Cerebellar cortex (tissue), 1 donor: ENCODE results near the gene GRPEL1.
A peak's percentile ranks its signal among the peaks of the same experiment; 100 is the strongest.

ENCODE experiments used
- DNase-seq: peaks from one replicate; pipeline ENCODE4 v3.0.0-alpha.2; 2015; ENCODE audit warnings: low spot score

Gene GRPEL1

DNA sequence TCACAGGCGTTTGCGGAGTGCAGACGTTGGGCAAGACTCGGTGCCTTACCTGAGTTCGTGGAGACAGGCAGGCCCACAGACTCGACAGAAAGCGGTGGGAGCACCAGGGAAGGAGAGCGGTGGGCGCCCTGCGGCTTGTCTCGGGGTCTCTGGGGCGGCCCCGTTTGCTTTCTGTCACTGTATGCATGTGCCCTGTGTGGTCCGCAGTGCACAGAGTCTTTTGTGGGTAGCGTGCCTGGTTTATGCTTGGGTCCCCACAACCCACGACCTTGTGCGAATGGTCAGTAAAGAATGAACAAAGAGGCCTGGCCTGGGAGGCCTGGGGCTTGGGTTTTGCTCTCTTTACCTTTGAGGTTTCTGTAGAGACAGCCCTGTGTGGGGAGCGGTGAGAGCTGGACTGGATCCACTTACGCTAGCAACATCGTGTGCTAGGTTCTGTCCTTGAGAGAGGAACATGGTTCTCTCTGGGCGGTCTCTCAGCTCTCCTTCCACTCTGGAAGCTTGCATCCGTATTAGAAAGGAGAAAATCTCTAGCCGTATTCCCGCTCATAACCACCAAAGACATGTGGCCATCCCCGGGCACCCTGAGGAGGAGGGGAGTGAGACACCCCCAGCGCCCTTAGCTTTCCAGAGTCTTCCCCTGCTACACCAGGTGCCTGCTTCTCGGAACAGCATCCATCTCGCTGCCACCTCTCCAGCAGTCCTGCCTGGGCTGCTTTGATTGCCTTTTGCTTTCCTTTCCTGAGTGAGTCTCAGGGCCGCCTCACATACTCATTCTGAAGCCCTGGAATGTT is 23.5 kb downstream of the GRPEL1 start:
- no peak for DNase-seq

DNA sequence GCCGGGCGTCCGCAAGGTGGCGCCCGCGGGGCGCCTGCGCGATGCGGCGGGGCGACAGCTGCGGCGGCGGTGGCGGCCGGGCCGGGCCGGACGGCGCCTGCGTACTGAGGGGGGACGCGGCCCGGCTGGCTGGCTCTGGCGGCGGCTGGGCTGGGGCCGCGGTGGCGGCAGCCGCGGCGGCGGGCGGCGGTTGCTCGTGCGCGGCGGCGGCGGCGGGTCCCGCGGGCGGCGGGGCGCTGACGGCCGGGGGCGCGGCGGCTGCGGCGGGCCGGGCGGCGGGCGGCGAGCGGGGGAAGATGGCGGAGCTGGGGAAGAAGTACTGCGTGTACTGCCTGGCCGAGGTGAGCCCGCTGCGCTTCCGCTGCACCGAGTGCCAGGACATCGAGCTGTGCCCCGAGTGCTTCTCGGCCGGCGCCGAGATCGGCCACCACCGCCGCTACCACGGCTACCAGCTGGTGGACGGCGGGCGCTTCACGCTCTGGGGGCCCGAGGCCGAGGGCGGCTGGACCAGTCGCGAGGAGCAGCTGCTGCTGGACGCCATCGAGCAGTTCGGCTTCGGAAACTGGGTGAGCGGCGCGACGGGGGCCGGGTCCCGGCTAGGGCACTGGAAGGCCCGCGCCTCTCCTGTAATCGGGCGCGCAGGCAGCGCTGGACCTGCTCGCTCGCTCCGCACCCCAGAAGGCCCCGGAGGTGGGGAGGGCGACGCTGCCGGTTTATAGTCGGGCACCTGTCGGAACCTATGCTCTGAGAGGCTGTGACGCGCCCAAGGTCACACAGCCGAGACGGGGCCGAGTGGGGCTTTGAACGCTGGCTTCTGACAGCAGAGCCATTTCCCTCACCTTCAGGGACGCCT is 24.4 kb downstream of the GRPEL1 start, which contains the start of gene TADA2B:
Gene TADA2B, plus strand, starts transcription at position 89 of the 853 bp plus-strand sequence. Its CDS starts 208 bp downstream, at position 297.
- peak; percentile 33 for DNase-seq

DNA sequence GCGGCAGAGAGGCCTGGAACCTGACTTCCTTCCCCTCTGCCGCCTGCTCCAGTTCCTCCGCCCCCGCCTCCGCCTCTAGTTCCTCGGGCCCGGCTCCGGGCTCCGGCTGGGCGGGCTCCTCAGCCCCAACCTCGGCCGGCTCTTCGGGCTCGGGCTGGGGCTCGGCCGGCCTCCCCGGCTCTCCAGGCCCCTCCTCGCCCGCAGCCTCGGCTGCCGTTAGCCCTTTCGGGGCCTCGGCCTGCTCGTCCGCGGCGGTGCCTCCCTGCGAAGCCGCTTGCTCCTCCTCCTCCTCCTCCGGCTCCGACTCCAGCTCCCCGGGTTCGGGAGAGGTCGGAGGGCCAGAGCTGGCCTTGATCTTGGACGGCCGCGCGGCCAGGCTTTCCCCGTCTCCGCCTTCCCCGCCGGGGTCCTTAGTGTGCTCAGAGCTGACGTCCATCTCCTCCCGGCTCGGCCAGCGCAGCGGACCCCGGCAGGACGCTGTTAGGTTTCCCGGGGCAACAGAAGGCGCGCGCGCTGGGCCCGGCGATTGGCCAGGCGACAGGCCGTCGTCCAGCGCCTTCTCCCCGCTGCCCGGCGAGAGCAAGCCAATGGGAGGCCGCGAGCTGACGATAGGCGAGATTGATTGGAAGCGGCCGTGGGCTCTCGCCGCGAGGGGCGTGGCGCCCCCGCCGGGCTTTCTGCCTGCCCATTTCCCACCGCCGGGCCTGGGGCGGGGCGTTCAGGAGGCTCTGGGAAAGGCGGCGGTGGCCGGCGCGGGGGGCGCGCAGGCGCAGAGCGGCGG is 25.2 kb downstream of the GRPEL1 start:
- peak; percentile 97 for DNase-seq

DNA sequence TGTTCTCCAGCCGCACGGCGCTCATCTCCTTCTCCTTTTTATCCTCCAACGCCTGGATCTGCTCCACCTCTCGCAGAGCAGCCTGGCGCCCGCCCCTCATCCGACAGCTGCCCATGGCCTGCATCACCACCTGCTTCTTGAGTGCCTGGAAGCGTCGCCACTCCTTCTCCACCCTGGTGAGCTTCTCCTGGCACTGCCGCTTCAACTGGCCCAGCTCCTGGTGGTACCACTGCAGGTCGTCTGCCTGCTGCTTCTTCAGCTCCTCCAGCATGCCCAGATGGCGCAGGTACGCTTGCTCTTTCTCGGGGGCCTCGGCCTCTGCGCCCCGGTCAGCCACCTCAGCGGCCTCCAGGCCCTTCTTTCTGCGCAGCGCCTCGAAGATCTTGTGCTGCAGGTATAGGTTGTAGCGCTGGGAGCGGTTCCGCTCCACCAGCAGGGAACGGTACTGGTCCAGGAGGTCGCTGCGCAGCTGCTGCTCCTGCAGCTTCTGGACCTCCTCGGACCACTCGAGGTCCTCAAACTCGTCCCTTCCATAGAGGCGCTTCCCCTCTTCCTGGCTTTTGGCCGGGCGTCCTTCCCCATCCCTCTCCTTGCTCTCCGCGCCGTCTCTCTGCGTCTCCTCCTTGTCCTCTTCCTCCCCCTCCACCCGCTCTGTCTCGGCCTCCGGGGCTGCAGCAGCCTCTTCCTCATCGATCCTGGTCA is 25.9 kb downstream of the GRPEL1 start:
- DNase-seq: peak; percentile 58

DNA sequence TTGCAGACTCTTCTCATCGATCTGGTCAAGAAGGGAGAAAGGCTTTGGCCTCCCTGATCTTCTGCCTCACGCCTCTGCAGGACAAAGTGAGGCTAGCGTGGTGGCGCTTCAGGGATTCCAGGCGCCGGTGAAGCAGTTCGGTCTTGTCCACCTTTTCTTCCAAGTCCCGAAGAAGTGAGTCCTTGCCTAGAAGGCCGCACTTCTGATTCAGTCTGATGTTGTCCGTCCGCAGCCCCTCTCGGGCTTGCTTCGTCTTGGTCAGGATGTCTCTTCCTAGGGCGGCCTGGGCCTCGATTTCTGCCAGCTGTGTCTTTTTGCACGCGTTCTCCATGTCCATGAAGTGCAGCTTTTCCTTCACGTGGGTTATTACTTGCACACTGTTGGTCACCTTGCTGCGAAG is 26.6 kb downstream of the GRPEL1 start:
- no peak for DNase-seq

DNA sequence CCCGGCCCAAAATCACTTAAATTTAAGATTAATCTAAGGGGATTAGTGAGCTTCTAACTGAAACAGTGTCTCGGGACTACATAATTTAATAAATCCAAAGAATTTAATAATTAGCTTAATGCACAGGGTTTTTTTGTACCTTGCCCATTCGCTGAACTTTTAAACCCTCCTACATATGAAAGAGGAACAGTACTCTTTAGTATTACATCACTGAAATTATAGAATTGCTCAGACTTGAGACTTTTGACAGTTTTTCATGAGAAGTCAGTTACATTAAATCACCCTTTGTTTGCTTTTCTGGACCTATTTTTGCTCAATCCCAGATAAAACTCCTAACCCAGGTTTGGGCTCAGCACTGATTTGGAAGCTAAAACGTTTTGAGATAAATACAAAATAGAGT is 27.1 kb downstream of the GRPEL1 start:
- no peak for DNase-seq

DNA sequence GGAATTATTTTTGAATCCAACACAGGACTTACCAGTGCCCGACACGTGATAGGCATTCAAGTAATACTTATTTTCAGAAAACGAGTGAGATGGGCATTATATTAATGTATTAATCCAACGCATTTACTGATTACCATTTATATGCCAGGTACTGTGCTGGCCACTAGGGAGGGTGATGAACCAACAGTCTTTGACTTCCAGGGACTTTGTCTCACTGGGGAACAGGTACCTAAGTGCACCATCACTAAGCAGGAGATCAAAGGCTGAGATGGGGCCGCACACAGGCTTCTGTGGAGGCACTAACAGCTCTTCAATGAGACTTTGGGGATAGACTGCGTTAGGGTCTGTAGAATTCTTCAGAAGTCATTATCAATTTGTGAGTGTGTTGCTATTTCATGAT is 30.4 kb downstream of the GRPEL1 start:
- no peak for DNase-seq

DNA sequence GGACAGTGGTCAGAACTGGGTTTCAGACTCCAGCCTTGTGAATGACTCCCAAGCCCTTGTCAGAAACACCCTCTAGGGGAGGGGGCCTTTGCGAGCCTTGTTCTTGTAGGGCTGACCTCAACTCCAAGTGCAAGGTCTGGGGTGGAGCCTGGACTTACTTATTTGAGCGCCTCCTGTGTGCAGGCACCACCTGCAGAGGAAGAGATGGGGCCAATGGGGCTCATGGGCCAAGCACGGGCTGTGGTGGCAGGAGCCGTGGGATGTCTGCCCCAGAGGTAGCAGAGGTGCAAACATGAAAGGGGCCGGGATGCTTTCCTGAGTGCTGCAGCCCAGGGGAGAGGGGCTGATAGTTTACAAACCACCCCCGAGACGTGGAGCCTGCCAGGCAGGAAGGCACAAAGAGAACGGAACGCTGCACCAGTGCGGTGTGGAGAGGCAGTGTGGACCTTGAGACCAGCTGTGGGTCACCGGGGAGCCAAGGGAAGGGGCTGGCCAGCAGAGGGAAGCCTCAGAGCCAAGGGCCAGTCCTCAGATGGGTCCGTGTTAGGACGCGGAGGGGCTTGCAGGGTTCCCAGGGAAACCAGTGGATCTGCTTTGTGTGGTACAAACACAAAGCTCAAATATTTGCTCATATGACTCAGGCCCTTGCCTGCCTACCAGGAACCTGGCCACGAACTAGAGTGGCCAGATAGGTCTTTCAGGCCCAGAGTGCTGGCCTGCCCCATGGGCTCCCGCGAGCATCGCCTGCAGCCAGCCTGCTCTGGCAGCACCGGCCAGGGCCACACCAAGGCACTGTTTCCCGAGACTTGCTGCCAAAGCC is 33.4 kb downstream of the GRPEL1 start:
- no peak for DNase-seq

DNA sequence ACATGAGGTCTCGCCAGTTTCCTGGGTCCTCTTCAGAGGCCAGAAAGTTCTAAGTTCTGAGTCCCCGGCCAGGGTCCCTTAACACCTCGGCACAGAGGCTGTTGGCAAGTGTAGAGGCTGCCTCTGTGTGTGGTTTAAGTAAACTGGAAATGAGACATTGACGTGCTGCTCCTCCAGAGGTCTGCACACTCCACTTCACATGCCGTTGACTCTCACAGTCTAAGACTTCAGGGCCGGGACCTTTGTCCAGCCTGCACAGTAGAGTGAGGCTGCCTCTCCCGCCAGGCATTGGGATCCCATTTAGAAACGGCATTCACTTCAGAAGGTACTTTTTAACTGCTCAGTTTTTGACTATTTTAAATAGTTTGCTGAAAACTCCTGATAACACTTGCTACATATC is 35.3 kb downstream of the GRPEL1 start:
- DNase-seq: no peak

DNA sequence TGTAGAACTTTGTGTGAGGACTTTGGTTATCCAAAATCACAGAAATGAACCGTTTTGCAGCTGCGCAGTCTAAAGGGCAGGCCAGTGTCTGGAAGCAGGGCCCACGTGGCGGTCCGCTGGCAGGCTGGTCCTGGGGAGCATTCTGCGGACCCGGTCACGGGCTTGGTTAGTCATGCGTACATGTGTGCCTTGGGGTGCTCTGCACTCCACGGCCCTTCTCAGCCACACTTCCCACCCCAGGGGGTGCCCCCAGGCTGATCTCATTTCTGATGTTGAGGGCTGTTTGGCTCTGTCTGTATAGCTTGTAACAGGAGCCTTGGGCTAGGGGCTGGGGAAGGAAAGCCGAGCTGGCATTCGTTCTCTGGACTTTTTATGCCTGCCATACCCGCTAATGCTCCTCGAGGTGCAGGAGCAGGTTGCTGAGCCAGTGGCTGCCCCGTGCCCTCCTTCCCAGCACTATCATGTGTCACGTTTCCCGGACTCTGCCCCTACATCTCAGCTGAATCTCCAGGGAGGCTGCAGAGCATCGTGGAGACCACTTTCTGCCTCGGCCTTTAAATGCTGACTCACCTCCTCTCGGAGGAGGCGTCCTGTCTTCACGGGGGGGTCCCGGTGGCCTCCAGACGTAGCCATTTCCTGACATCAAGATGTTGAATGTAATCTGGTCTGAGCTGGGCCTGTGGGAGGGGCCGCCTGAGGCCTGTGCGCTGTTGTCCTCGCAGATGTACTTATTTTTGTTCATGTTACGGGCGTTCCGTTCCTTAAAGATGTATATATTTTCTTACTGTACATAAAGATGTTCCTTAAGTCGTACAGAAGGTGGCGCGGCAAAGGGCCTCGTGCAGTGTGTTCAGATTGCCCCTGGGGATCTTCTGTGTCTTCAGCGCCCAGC is 36.1 kb downstream of the GRPEL1 start:
- DNase-seq: no peak

DNA sequence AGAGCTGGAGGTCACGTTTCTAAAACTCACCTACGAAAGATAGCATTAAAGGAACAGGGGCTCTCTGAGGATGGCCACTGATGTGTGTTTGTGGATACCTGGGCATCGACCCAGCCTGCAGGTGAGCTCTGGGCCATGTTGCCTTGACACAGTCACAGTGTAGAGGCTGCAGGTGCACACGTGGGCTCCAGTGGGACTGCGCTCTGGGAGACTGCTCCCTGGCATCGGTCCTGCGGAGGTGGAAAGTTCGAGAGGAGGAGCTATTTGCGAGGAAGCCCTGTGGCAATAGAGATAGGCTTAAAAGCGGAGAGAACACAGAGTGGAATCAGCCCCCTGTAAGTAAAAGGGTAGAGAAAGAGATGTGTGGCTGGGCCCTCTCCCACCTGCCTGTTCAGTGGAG is 37.0 kb downstream of the GRPEL1 start:
- DNase-seq: no peak

DNA sequence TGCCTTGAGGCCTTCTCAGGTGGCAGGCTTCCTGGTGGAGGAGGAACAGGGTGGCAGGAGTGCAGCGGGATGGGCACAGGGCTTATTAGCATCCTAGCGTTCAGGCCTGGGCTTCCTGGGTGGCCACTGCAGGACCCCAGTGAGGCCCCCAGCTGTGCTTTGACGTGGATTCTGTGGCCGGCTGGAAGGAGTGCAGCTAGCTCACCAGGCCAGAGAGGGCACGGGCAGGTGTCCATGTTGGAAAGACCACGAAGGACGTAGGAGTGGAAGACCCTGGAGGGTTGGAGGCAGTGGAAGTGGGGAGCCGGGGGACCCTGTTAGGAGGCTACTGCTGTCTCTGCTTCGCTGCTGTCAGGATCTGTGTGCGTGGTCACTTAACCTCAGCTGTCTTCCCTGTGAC is 37.9 kb downstream of the GRPEL1 start:
- no peak for DNase-seq

DNA sequence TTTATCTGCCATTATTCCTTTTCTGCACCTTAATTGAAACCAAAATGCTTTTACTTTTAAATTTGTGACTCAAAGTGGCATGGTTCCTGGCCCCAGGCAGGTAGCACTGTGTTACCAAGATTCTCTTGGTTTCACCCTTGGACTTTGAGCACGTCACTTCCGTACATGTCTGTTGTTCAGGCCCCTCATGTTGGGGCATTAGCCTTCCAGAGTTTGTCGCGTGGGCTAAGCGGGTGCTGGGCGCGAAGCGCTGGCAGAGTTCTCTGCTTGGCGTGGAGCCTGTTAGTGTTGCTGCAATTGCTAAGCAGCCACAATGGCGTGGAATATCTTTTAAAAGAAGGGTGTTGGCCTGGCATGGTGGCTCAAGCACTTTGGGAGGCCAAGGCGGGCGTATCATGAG is 38.7 kb downstream of the GRPEL1 start:
- DNase-seq: no peak

DNA sequence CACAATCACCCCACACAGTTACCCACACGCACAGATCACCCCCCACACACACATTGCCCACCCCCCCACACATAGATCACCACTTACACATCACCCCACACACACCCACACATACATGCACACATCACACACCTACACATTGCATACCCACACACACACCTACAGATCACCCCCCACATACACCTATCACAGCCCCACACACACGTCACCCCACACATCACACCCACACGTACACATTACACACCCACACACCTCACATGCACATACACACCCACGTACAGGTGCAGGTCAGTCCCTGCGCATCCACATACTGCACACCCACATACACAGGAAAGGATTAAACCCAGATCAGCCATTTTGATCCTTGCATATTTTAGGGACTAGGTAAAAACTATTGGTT is 40.0 kb downstream of the GRPEL1 start:
- no peak for DNase-seq

DNA sequence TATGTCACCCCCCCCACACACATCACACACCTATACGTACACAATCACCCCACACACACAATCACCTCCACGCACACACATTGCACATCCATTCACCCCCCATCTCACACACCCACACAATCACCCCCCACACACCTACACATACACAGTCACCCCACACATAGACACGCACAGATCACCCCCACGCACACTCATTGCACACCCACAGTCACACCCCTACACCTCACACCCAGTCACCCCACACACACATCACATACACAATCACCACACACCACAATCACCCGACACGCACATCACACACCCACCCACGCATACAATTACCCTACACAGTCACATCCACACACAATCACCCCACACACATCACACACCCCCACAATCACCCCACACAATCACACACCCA is 40.6 kb downstream of the GRPEL1 start:
- DNase-seq: no peak

DNA sequence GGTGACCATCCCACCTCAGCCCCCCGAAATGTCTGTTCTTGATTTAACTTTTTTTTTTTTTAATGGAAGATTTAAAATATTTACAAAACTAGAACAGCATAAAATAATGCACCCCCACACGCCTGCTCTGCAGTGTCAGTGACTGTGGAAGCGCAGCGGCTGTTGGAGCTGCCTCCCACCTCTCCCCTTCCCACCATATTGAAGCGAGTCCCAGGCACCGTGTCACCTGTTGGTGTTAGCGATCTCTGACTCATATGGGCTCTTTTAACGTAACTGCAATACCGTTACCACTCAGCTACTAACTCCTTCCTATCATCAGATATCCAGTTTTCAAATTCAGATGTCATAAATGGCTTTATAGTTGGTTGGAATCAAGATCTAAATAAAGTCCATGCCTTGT is 41.8 kb downstream of the GRPEL1 start:
- DNase-seq: no peak

DNA sequence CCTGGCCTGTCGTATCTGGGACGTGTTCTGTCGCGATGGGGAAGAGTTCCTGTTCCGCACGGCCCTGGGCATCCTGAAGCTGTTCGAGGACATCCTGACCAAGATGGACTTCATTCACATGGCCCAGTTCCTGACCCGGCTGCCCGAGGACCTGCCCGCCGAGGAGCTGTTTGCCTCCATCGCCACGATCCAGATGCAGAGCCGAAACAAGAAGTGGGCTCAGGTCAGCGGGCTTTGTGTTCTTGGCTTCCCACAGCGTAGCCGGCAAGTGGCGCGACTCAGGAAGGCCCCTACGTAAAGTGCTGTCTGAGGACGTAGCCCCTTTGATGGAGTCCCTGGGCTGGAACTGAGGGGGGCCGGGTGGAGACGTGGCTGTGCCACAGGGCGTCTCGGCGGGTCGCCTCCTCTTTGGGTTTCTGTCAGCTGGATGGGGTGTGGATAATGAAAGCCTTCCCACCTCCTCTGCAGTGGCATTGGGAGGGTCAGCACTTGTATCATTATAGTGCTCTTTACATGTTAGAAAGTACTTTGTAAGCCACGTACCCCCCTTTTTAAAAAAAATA is 42.7 kb downstream of the GRPEL1 start:
- no peak for DNase-seq

DNA sequence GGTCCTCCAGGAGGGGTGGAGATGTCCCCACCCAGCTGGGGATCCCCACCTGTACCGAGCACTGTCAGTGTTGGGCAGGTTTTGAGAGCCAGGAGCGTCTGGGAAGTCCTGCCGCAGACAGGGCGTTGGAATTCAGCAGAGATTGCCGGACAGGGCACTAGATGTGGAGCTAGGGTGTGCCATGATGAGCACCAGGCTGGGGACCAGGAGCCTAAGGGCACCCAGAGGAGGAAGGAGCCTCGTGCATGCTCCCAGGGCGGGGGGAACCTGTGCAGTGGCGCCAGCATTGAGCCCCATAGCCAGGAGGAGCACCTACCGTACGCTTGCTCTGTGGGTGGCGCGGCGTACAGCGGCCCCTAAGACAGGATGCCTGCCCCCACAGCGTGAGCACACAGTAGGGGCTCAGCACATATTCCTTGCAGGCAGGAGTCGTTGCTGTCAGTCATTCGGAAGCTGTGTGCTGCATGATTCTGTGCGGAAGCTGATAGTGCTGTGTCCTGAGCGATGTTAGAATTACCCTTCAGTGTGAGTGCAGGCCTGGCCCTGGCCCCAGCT is 43.5 kb downstream of the GRPEL1 start:
- DNase-seq: no peak

DNA sequence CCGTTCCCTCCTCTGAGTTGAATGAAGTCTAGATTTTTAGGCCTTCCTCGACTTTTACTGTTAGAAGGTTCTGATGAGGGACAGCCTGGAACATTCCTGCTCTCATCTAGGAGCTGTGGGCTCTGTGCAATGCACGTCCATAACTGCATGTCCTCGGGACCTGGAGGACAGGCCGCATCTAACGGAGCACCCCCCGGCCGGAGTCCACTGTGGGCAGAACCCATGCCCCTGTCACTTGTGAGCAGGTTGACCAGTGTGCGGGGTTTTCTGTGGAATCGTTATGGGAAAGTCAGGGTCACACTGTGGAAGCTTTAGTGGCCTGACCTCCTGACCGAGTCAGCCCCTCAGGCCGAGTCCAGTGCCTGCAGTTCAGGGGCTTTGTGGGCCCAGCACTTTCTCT is 44.0 kb downstream of the GRPEL1 start:
- no peak for DNase-seq
